Measurements from ENCODE around the gene TOR1AIP2.

The TOR1AIP2 gene

GRCh38 chr1:179817789-179818188 lies 59.8 kb downstream of the TOR1AIP2 start:
- peaks cover 19 to 52% of the 10 kb centered on the region in 2 experiments for H3K27me3 ChIP-seq (ENCODE audit: control insufficient read depth in 1 of 2, insufficient read depth in 1 of 2, low read length in 2 of 2)
- H3K27ac ChIP-seq (ENCODE audit: low read length, poor library complexity, severe bottlenecking): no peak overlapping the region

GRCh38 chr1:179817056-179817455 lies 60.5 kb downstream of the TOR1AIP2 start:
- Histone ChIP-seq H3K14ac (ENCODE audit: low read length in 2 of 2) (no peak overlapping the region), H3K4me3 (ENCODE audit: insufficient read depth in 1 of 2, low read depth in 1 of 2, low read length in 2 of 2) (no peak overlapping the region), H2AK5ac (ENCODE audit: low read length, severe bottlenecking) (no peak overlapping the region), H4K91ac (ENCODE audit: low read length) (no peak overlapping the region), H3K9me3 (ENCODE audit: control insufficient read depth, low read length) (no peaks in the 10 kb centered on the region), H2BK15ac (ENCODE audit: low read depth, poor library complexity, severe bottlenecking) (no peak overlapping the region), H3K9ac (ENCODE audit: low read length) (no peak overlapping the region), H3K27me3 (ENCODE audit: control insufficient read depth in 1 of 2, insufficient read depth in 1 of 2, low read length in 2 of 2) (peaks cover 27 to 56% of the 10 kb centered on the region in 2 experiments), H2BK12ac (ENCODE audit: low read length in 2 of 2) (no peak overlapping the region), H2BK120ac (ENCODE audit: low read depth, low read length) (no peak overlapping the region), H3K4me2 (ENCODE audit: low read length, poor library complexity, severe bottlenecking) (no peak overlapping the region), H3K36me3 (ENCODE audit: control insufficient read depth in 1 of 2, insufficient read depth in 2 of 2, low read depth in 1 of 2, low read length in 2 of 2) (no peaks in the 10 kb centered on the region), H3K79me1 (replicated peaks; ENCODE audit: low read length, poor library complexity, severe bottlenecking) (no peaks in the 10 kb centered on the region), H3K23ac (ENCODE audit: low read length in 2 of 2) (no peak overlapping the region), H4K8ac (ENCODE audit: low read length) (no peak overlapping the region), H3K4me1 (ENCODE audit: control insufficient read depth, insufficient read depth, low read depth, low read length) (peaks cover 30% of the 10 kb centered on the region), H2BK5ac (ENCODE audit: low read depth, low read length, poor library complexity, severe bottlenecking) (no peak overlapping the region), H2AFZ (ENCODE audit: low read depth, low read length) (no peak overlapping the region), H3K18ac (ENCODE audit: low read depth in 1 of 2, low read length in 2 of 2) (no peak overlapping the region), H3K4ac (ENCODE audit: low read depth in 1 of 2, low read length in 2 of 2) (no peak overlapping the region), H3K27ac (ENCODE audit: low read length, poor library complexity, severe bottlenecking) (no peak overlapping the region)
- 96% methylated on average over 8 of the region's 8 CpGs for whole genome bisulfite sequencing
- DNase-seq: no peak

More at GRCh38 chr1:179817789-179818188, 59.8 kb downstream of the TOR1AIP2 start:
- H2AK5ac ChIP-seq (ENCODE audit: low read length, severe bottlenecking): no peak overlapping the region
- no peak overlapping the region for H3K4me2 ChIP-seq (ENCODE audit: low read length, poor library complexity, severe bottlenecking)
- peak overlapping the region in 1 of 2 experiments; percentile 69 for H3K14ac ChIP-seq (ENCODE audit: low read length in 2 of 2)
- no peak overlapping the region for H3K4ac ChIP-seq (ENCODE audit: low read depth in 1 of 2, low read length in 2 of 2)
- peak overlapping the region; percentile 23 for H2AFZ ChIP-seq (ENCODE audit: low read depth, low read length)
- WGBS: 71% methylated on average over 8 of the region's 8 CpGs
- no peaks in the 10 kb centered on the region for H3K9me3 ChIP-seq (ENCODE audit: control insufficient read depth, low read length)
- peaks cover 30% of the 10 kb centered on the region for H3K4me1 ChIP-seq (ENCODE audit: control insufficient read depth, insufficient read depth, low read depth, low read length)
- no peak overlapping the region for H3K23ac ChIP-seq (ENCODE audit: low read length in 2 of 2)
- H3K18ac ChIP-seq (ENCODE audit: low read depth in 1 of 2, low read length in 2 of 2): no peak overlapping the region
- no peak overlapping the region for H4K91ac ChIP-seq (ENCODE audit: low read length)
- H2BK12ac ChIP-seq (ENCODE audit: low read length in 2 of 2): no peak overlapping the region
- DNase-seq: peak; percentile 25
- no peak overlapping the region for H4K8ac ChIP-seq (ENCODE audit: low read length)
- H3K4me3 ChIP-seq (ENCODE audit: insufficient read depth in 1 of 2, low read depth in 1 of 2, low read length in 2 of 2): no peak overlapping the region
- H2BK15ac ChIP-seq (ENCODE audit: low read depth, poor library complexity, severe bottlenecking): no peak overlapping the region
- H2BK120ac ChIP-seq (ENCODE audit: low read depth, low read length): no peak overlapping the region
- H2BK5ac ChIP-seq (ENCODE audit: low read depth, low read length, poor library complexity, severe bottlenecking): no peak overlapping the region
- H3K9ac ChIP-seq (ENCODE audit: low read length): no peak overlapping the region
- no peaks in the 10 kb centered on the region for H3K36me3 ChIP-seq (ENCODE audit: control insufficient read depth in 1 of 2, insufficient read depth in 2 of 2, low read depth in 1 of 2, low read length in 2 of 2)
- no peaks in the 10 kb centered on the region for H3K79me1 ChIP-seq (replicated peaks; ENCODE audit: low read length, poor library complexity, severe bottlenecking)

- H3K14ac ChIP-seq (ENCODE audit: low read length in 2 of 2): no peak overlapping the region
- H3K27me3 ChIP-seq (ENCODE audit: control insufficient read depth in 1 of 2, insufficient read depth in 1 of 2, low read length in 2 of 2): peaks cover 29 to 56% of the 10 kb centered on the region in 2 experiments
- WGBS: 83% methylated on average over 15 of the region's 17 CpGs
- DNase-seq: no peak
- H2AK5ac ChIP-seq (ENCODE audit: low read length, severe bottlenecking): no peak overlapping the region
- no peak overlapping the region for H4K8ac ChIP-seq (ENCODE audit: low read length)
- no peak overlapping the region for H2BK5ac ChIP-seq (ENCODE audit: low read depth, low read length, poor library complexity, severe bottlenecking)
- no peak overlapping the region for H3K9ac ChIP-seq (ENCODE audit: low read length)
- H3K36me3 ChIP-seq (ENCODE audit: control insufficient read depth in 1 of 2, insufficient read depth in 2 of 2, low read depth in 1 of 2, low read length in 2 of 2): no peaks in the 10 kb centered on the region
- no peak overlapping the region for H3K4me2 ChIP-seq (ENCODE audit: low read length, poor library complexity, severe bottlenecking)
- H3K23ac ChIP-seq (ENCODE audit: low read length in 2 of 2): peak overlapping the region in 1 of 2 experiments; percentile 9
- peak overlapping the region in 1 of 2 experiments; percentile 80 for H3K4me3 ChIP-seq (ENCODE audit: insufficient read depth in 1 of 2, low read depth in 1 of 2, low read length in 2 of 2)
- no peak overlapping the region for H2AFZ ChIP-seq (ENCODE audit: low read depth, low read length)
- no peak overlapping the region for H3K18ac ChIP-seq (ENCODE audit: low read depth in 1 of 2, low read length in 2 of 2)
- no peak overlapping the region for H3K4ac ChIP-seq (ENCODE audit: low read depth in 1 of 2, low read length in 2 of 2)
- no peak overlapping the region for H4K91ac ChIP-seq (ENCODE audit: low read length)
- H3K4me1 ChIP-seq (ENCODE audit: control insufficient read depth, insufficient read depth, low read depth, low read length): peaks cover 30% of the 10 kb centered on the region
- H3K9me3 ChIP-seq (ENCODE audit: control insufficient read depth, low read length): no peaks in the 10 kb centered on the region
- no peaks in the 10 kb centered on the region for H3K79me1 ChIP-seq (replicated peaks; ENCODE audit: low read length, poor library complexity, severe bottlenecking)
- no peak overlapping the region for H3K27ac ChIP-seq (ENCODE audit: low read length, poor library complexity, severe bottlenecking)
- H2BK12ac ChIP-seq (ENCODE audit: low read length in 2 of 2): no peak overlapping the region
- H2BK15ac ChIP-seq (ENCODE audit: low read depth, poor library complexity, severe bottlenecking): no peak overlapping the region
- H2BK120ac ChIP-seq (ENCODE audit: low read depth, low read length): no peak overlapping the region
Observed at GRCh38 chr1:179816196-179816960, 61.2 kb downstream of the TOR1AIP2 start.

GRCh38 chr1:179815641-179816040 lies 62.0 kb downstream of the TOR1AIP2 start:
- Histone ChIP-seq H3K18ac (ENCODE audit: low read depth in 1 of 2, low read length in 2 of 2) (no peak overlapping the region), H3K23ac (ENCODE audit: low read length in 2 of 2) (no peak overlapping the region), H3K9me3 (ENCODE audit: control insufficient read depth, low read length) (no peaks in the 10 kb centered on the region), H3K9ac (ENCODE audit: low read length) (peak overlapping the region; percentile 79), H3K27me3 (ENCODE audit: control insufficient read depth in 1 of 2, insufficient read depth in 1 of 2, low read length in 2 of 2) (peaks cover 37 to 56% of the 10 kb centered on the region in 2 experiments), H3K4ac (ENCODE audit: low read depth in 1 of 2, low read length in 2 of 2) (no peak overlapping the region), H2AK5ac (ENCODE audit: low read length, severe bottlenecking) (no peak overlapping the region), H3K79me1 (replicated peaks; ENCODE audit: low read length, poor library complexity, severe bottlenecking) (no peaks in the 10 kb centered on the region), H3K14ac (ENCODE audit: low read length in 2 of 2) (no peak overlapping the region), H3K4me3 (ENCODE audit: insufficient read depth in 1 of 2, low read depth in 1 of 2, low read length in 2 of 2) (peak overlapping the region in 1 of 2 experiments; percentile 80), H2BK120ac (ENCODE audit: low read depth, low read length) (no peak overlapping the region), H3K4me1 (ENCODE audit: control insufficient read depth, insufficient read depth, low read depth, low read length) (peaks cover 29% of the 10 kb centered on the region), H2AFZ (ENCODE audit: low read depth, low read length) (no peak overlapping the region), H2BK15ac (ENCODE audit: low read depth, poor library complexity, severe bottlenecking) (no peak overlapping the region), H2BK5ac (ENCODE audit: low read depth, low read length, poor library complexity, severe bottlenecking) (no peak overlapping the region), H4K8ac (ENCODE audit: low read length) (no peak overlapping the region), H4K91ac (ENCODE audit: low read length) (no peak overlapping the region), H3K36me3 (ENCODE audit: control insufficient read depth in 1 of 2, insufficient read depth in 2 of 2, low read depth in 1 of 2, low read length in 2 of 2) (no peaks in the 10 kb centered on the region), H3K4me2 (ENCODE audit: low read length, poor library complexity, severe bottlenecking) (peak overlapping the region; percentile 71), H3K27ac (ENCODE audit: low read length, poor library complexity, severe bottlenecking) (no peak overlapping the region), H2BK12ac (ENCODE audit: low read length in 2 of 2) (no peak overlapping the region)
- DNase-seq: no peak
- WGBS: 46% methylated on average over 5 of the region's 5 CpGs

Data from mesenchymal stem cell (in vitro differentiated cells and primary cell).